B cell (primary cell): ENCODE results near the gene MRPL24. TPM values are rescaled to one million over a fixed set of nuclear protein-coding genes. Genes with fewer than 3 reads are reported as not detected.

Source experiments
- ATAC-seq: fragments of 200-7000 bp; cut with Tn5 transposase; one replicate; pipeline ENCODE4 v1.10.0; 2021; ENCODE audit warnings: low read depth, mild to moderate bottlenecking, moderate number of reproducible peaks, moderate library complexity
- CTCF ChIA-PET: fragments of 350-600 bp; sonication (Branson Sonifier 250); formaldehyde crosslinking; loops from one replicate; lab custom pipeline; 2021; ENCODE audit warnings: antibody characterized with exemption, inconsistent platforms; lab: Charles Lee
- POLR2A ChIA-PET: fragments of 350-600 bp; sonication (Branson Sonifier 250); formaldehyde crosslinking; loops from one replicate; lab custom pipeline; 2021; ENCODE audit warnings: antibody characterized with exemption; lab: Charles Lee
- DNase-seq: peaks from one replicate; pipeline ENCODE4 v3.0.0; 2013
- H2AFZ ChIP-seq: 2 replicates; pipeline ENCODE4 v1.6.1; 2012; ENCODE audit warnings: mild to moderate bottlenecking, low read depth, low read length; ENCODE audit not compliant: insufficient read depth, poor library complexity, severe bottlenecking
- H3K27ac ChIP-seq, 2 donors: 1 replicate in 1 of 2; 2 replicates in 1 of 2; pipeline ENCODE4 v1.5.1; 2012 to 2013; ENCODE audit warnings: low read length in 2 of 2, mild to moderate bottlenecking in 2 of 2, moderate library complexity in 1 of 2
- H3K27me3 ChIP-seq, 4 experiments: fragments of 200-600 bp in 1 of 4; sonication (generic) in 1 of 4; replicated peaks in 1 of 4; 1 replicate in 2 of 4; 2 replicates in 2 of 4; pipeline versions ENCODE4 v1.6.1 to v1.7.0; 2013 to 2016; ENCODE audit warnings: low read length in 3 of 4, mild to moderate bottlenecking in 2 of 4, mixed read lengths in 1 of 4, moderate library complexity in 1 of 4; ENCODE audit not compliant: insufficient read depth in 4 of 4, control insufficient read depth in 3 of 4; ENCODE audit errors: control extremely low read depth in 1 of 4
- H3K36me3 ChIP-seq, 2 experiments: replicated peaks in 1 of 2; 1 replicate in 1 of 2; 2 replicates in 1 of 2; pipeline versions ENCODE4 v1.6.1 to v1.7.1; 2013; ENCODE audit warnings: low read length in 1 of 2; ENCODE audit not compliant: insufficient read depth in 2 of 2, control insufficient read depth in 1 of 2; ENCODE audit errors: control extremely low read depth in 1 of 2, extremely low read depth in 1 of 2
- H3K4me1 ChIP-seq, 2 donors: fragments of 200-600 bp in 1 of 2; sonication (generic) in 1 of 2; 1 replicate in 1 of 2; 2 replicates in 1 of 2; pipeline versions ENCODE4 v1.5.1 to v1.6.1; 2013 to 2017; ENCODE audit warnings: low read length in 2 of 2; ENCODE audit not compliant: control insufficient read depth in 2 of 2, insufficient read depth in 2 of 2
- H3K4me2 ChIP-seq: replicated peaks from 2 replicates; pipeline ENCODE3; 2012; ENCODE audit warnings: mild to moderate bottlenecking, low read depth, low read length; ENCODE audit not compliant: poor library complexity, severe bottlenecking
- H3K4me3 ChIP-seq, 5 experiments: fragments of 200-600 bp in 1 of 5; sonication (generic) in 1 of 5; 1 replicate in 3 of 5; 2 replicates in 2 of 5; pipeline versions ENCODE4 v1.5.1 to v1.7.0; 2011 to 2016; ENCODE audit warnings: low read length in 4 of 5, mild to moderate bottlenecking in 4 of 5, low read depth in 2 of 5, control low read depth in 1 of 5, moderate library complexity in 1 of 5; ENCODE audit not compliant: insufficient read depth in 1 of 5; ENCODE audit errors: control extremely low read depth in 1 of 5, extremely low read depth in 1 of 5
- H3K79me2 ChIP-seq: fragments of 200-600 bp; sonication (generic); one replicate; pipeline ENCODE4 v1.6.0; 2016; ENCODE audit warnings: low read length; ENCODE audit not compliant: control insufficient read depth, insufficient read depth
- H3K9ac ChIP-seq: fragments of 200-600 bp; sonication (generic); 2 replicates; pipeline ENCODE4 v1.6.1; 2017; ENCODE audit warnings: mild to moderate bottlenecking, low read length, moderate library complexity
- H3K9me3 ChIP-seq, 3 donors: one replicate each; pipeline versions ENCODE4 v1.6.1 to v1.7.1; 2013; ENCODE audit warnings: low read length in 2 of 3; ENCODE audit not compliant: control insufficient read depth in 2 of 3, insufficient read depth in 1 of 3; ENCODE audit errors: control extremely low read depth in 1 of 3
- H4K20me1 ChIP-seq: 2 replicates; pipeline ENCODE4 v1.6.0; 2012; ENCODE audit warnings: mild to moderate bottlenecking, low read length; ENCODE audit not compliant: insufficient read depth, control insufficient read depth, poor library complexity, severe bottlenecking
- H3K27ac Mint-ChIP-seq: one replicate; pipeline ENCODE4 v1.8.0; 2021; ENCODE audit warnings: mixed read lengths
- H3K27me3 Mint-ChIP-seq: one replicate; pipeline ENCODE4 v1.8.0; 2021; ENCODE audit warnings: mixed read lengths
- H3K4me1 Mint-ChIP-seq: one replicate; pipeline ENCODE4 v1.8.0; 2021; ENCODE audit warnings: mixed read lengths
- H3K4me3 Mint-ChIP-seq: one replicate; pipeline ENCODE4 v1.8.0; 2021; ENCODE audit warnings: mixed read lengths
- H3K9me3 Mint-ChIP-seq: one replicate; pipeline ENCODE4 v1.8.0; 2022; ENCODE audit warnings: mixed read lengths; ENCODE audit not compliant: insufficient read depth
- CTCF ChIP-seq: fragments of 200-600 bp; IDR thresholded peaks from one replicate; pipeline ENCODE4 v1.8.0; 2022; ENCODE audit warnings: antibody characterized with exemption, mild to moderate bottlenecking
- EZH2 ChIP-seq: IDR thresholded peaks from 2 replicates; pipeline ENCODE4 v1.6.1; 2012; ENCODE audit warnings: borderline replicate concordance, low read depth, mild to moderate bottlenecking, moderate library complexity, low read length; ENCODE audit not compliant: insufficient read depth, poor library complexity, severe bottlenecking
- WGBS: methylation state at CpG from one replicate; pipeline ENCODE4 v1.1.5; 2013; ENCODE audit warnings: missing lambda C conversion rate; ENCODE audit not compliant: insufficient coverage; 5-methylcytosine and 5-hydroxymethylcytosine counted together
- intact Hi-C: fragments of 100-400 bp; cut with micrococcal nuclease; formaldehyde crosslinking; loops from one replicate; pipeline ENCODE4 v1.10.0; 2022
- polyA plus RNA-seq: library from polyadenylated mRNA; depleted of rRNA; stranded (reverse); fragments of >200 nt; gene quantifications from 2 replicates; pipeline ENCODE4 v1.2.3, GENCODE V29; 2012
- total RNA-seq, 2 donors: library from RNA; stranded (reverse); fragments of 120-200 nt in 1 of 2; gene quantifications; 1 replicate in 1 of 2; 2 replicates in 1 of 2; pipeline versions ENCODE4 v1.2.3 to v1.2.4, GENCODE V29; 2013 to 2022

MRPL24 gene
- total and polyA plus RNA-seq, 2 donors (not counting 1 experiment from before 2014, with no cell fraction given), result 34.6 to 39.4 TPM

GRCh38 chr1:156776942-156777341, 36.1 kb upstream of the MRPL24 start:
- TF ChIP-seq CTCF (no peak), EZH2 (no peak)
- H3K4me1 ChIP-seq, result peaks cover 3 to 4% of the 10 kb centered on the region in 2 donors
- Mint-ChIP-seq H3K27ac (no peak overlapping the region), H3K4me3 (no peak overlapping the region), H3K4me1 (peaks cover 47% of the 10 kb centered on the region), H3K27me3 (no peaks in the 10 kb centered on the region), H3K9me3 (no peaks in the 10 kb centered on the region)
- H3K36me3 ChIP-seq, result peaks cover 10 to 28% of the 10 kb centered on the region in 2 experiments
- peak overlapping the region in 1 of 2 donors; percentile 18 for H3K27ac ChIP-seq
- DNase-seq (no peak), ATAC-seq (no peak)
- H3K9ac ChIP-seq, result no peak overlapping the region
- H3K9me3 ChIP-seq, result no peaks in the 10 kb centered on the region
- CTCF ChIA-PET, result interaction anchor here (0.7 to 2.3 kb wide), 4 partner anchors 8 to 87 kb away, joined by 3 to 6 read pairs (median 6); no protein-coding TSS in a partner anchor
- no peaks in the 10 kb centered on the region for H3K27me3 ChIP-seq
- POLR2A ChIA-PET, result no interaction called here
- intact Hi-C loops, result no loop called here
- no peak overlapping the region for H3K4me3 ChIP-seq
- no peak overlapping the region for H2AFZ ChIP-seq
- H4K20me1 ChIP-seq, result peaks cover 65% of the 10 kb centered on the region
- 61% methylated on average over 2 of the region's 4 CpGs for WGBS
- no peak overlapping the region for H3K4me2 ChIP-seq
- H3K79me2 ChIP-seq, result peaks cover 93% of the 10 kb centered on the region

- ATAC-seq (no peak), DNase-seq (no peak)
- CTCF ChIA-PET, result interaction anchor here (1.0 kb wide), 1 partner anchor 9 kb away, joined by 6 read pairs; no protein-coding TSS in a partner anchor
- Histone ChIP-seq H3K27me3 (no peaks in the 10 kb centered on the region), H3K27ac (no peak overlapping the region), H3K79me2 (peaks cover 93% of the 10 kb centered on the region), H3K4me3 (no peak overlapping the region), H3K4me2 (no peak overlapping the region), H2AFZ (no peak overlapping the region), H3K36me3 (peaks cover 5 to 22% of the 10 kb centered on the region in 2 experiments), H3K9me3 (no peaks in the 10 kb centered on the region), H3K4me1 (peaks cover 8% of the 10 kb centered on the region in 2 donors), H4K20me1 (peaks cover 61% of the 10 kb centered on the region), H3K9ac (no peak overlapping the region)
- no peaks in the 10 kb centered on the region for H3K27me3 Mint-ChIP-seq
- H3K4me1 Mint-ChIP-seq, result peaks cover 49% of the 10 kb centered on the region
- 58% methylated on average over 2 of the region's 5 CpGs for WGBS
- no peak overlapping the region for H3K27ac Mint-ChIP-seq
- no peak overlapping the region for H3K4me3 Mint-ChIP-seq
- H3K9me3 Mint-ChIP-seq, result no peaks in the 10 kb centered on the region
- intact Hi-C loops, result no loop called here
- POLR2A ChIA-PET, result no interaction called here
- no peak for TF ChIP-seq EZH2
- no peak for TF ChIP-seq CTCF
These were observed 34.9 kb upstream of the MRPL24 start for GRCh38 chr1:156775799-156776198.
